SH-SY5Y (cell line): Measurements from ENCODE around the gene CCDC13.

Experiments
- GATA2 ChIP-seq: IDR thresholded peaks from 2 replicates; pipeline ENCODE4 v1.6.1; 2011; ENCODE audit warnings: mild to moderate bottlenecking, low read depth, low read length
- GATA3 ChIP-seq: IDR thresholded peaks from 2 replicates; pipeline ENCODE4 v1.6.1; 2011; ENCODE audit warnings: low read depth, mild to moderate bottlenecking, low read length, moderate library complexity

DNA sequence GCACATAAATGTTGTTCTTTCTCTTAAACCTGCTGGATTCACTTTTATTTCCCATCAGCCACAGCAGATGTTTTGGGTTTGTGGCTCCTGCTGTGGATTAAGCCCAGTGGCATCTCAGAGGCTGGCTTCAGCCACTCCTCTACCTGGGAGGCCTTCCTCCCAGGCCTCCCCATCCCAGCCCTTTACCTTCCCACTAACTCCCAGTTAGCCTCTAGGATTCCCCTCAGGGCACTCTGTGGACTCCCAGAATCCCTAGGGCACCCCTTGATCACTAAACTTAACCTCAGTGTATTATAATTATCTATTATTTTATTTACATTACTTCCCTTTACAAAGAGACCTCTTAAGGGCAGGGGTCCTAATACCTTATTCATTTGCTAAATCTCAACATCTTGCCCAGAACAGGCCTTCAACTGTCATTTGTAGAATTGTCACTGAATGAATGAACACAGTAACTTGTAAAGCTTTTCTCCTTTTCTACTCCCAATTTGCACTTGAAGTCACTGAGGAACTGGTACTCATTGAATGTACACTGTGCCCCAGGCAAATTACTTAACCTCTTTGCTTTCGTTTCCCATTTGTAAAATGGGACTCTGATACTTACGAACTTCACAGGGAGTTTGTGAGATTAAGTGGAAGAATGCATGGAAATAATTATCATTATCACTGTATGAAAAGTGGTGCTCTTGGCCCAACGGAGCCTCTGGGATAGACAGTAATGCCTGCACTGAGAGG is 8.3 kb downstream of the CCDC13 start:
- TF ChIP-seq GATA2 (no peak), GATA3 (no peak)
